WTC11 (cell line): Measurements from ENCODE around the gene NRXN3. TPM values are rescaled to one million over a fixed set of nuclear protein-coding genes. Genes with fewer than 3 reads are reported as not detected.

Experiments
- ATAC-seq: fragments of 200-7000 bp; cut with Tn5 transposase; 2 replicates; pipeline ENCODE4 v1.10.0; 2021; ENCODE audit warnings: mild to moderate bottlenecking, moderate library complexity
- CTCF ChIA-PET: fragments of 300-600 bp; sonication (Branson Sonifier 250); formaldehyde crosslinking; loops from one replicate; lab custom pipeline; 2021; ENCODE audit warnings: antibody characterized with exemption; lab: Charles Lee
- POLR2A ChIA-PET: fragments of 350-600 bp; sonication (Branson Sonifier 250); formaldehyde crosslinking; loops from one replicate; lab custom pipeline; 2021; ENCODE audit warnings: antibody characterized with exemption; lab: Charles Lee
- DNase-seq: peaks from one replicate; pipeline ENCODE4 v3.0.0; 2021; ENCODE audit warnings: low spot score
- H3K27ac Mint-ChIP-seq: 2 replicates; pipeline ENCODE4 v1.8.0; 2021; ENCODE audit warnings: mixed read lengths
- H3K27me3 Mint-ChIP-seq: 2 replicates; pipeline ENCODE4 v1.8.0; 2021; ENCODE audit warnings: low read depth, mild to moderate bottlenecking, moderate library complexity, mixed read lengths
- H3K36me3 Mint-ChIP-seq: 2 replicates; pipeline ENCODE4 v1.8.0; 2021; ENCODE audit warnings: mixed read lengths
- H3K4me1 Mint-ChIP-seq: 2 replicates; pipeline ENCODE4 v1.8.0; 2022; ENCODE audit warnings: mixed read lengths
- H3K4me3 Mint-ChIP-seq: 2 replicates; pipeline ENCODE4 v1.8.0; 2021; ENCODE audit warnings: mild to moderate bottlenecking, moderate library complexity, mixed read lengths
- H3K9me3 Mint-ChIP-seq: 2 replicates; pipeline ENCODE4 v1.8.0; 2021; ENCODE audit warnings: mixed read lengths
- CREM ChIP-seq: sonication (generic); formaldehyde crosslinking; IDR thresholded peaks from 2 replicates; pipeline ENCODE4 v1.8.1; 2022; ENCODE audit warnings: mild to moderate bottlenecking, missing genetic modification reagents, moderate library complexity
- E2F1 ChIP-seq: sonication (generic); formaldehyde crosslinking; IDR thresholded peaks from 2 replicates; pipeline ENCODE4 v1.8.0; 2022; ENCODE audit warnings: mild to moderate bottlenecking, missing genetic modification reagents
- ELF4 ChIP-seq: sonication (generic); formaldehyde crosslinking; IDR thresholded peaks from 2 replicates; pipeline ENCODE4 v1.8.1; 2022; ENCODE audit warnings: low read depth, mild to moderate bottlenecking, moderate library complexity, missing genetic modification reagents
- EMX1 ChIP-seq: fragments of 250-450 bp; sonication (Bioruptor Pico); IDR thresholded peaks from 2 replicates; pipeline ENCODE4 v1.8.0; 2021; ENCODE audit warnings: mild to moderate bottlenecking
- ETV6 ChIP-seq: sonication (generic); formaldehyde crosslinking; IDR thresholded peaks from 2 replicates; pipeline ENCODE4 v1.8.1; 2022; ENCODE audit warnings: mild to moderate bottlenecking, missing genetic modification reagents
- FOXJ3 ChIP-seq: sonication (generic); formaldehyde crosslinking; IDR thresholded peaks from 2 replicates; pipeline ENCODE4 v1.9.0; 2021; ENCODE audit warnings: missing genetic modification reagents, mild to moderate bottlenecking, borderline replicate concordance
- FOXK1 ChIP-seq: sonication (generic); formaldehyde crosslinking; IDR thresholded peaks from 2 replicates; pipeline ENCODE4 v1.8.0; 2022; ENCODE audit warnings: mild to moderate bottlenecking, moderate library complexity, missing genetic modification reagents
- GRHL2 ChIP-seq: fragments of 250-450 bp; sonication (Bioruptor Pico); IDR thresholded peaks from 2 replicates; pipeline ENCODE4 v1.8.0; 2022; ENCODE audit warnings: mild to moderate bottlenecking, moderate library complexity; ENCODE audit not compliant: insufficient replicate concordance, severe bottlenecking
- HMGA2 ChIP-seq: fragments of 250-450 bp; sonication (Bioruptor Pico); IDR thresholded peaks from 2 replicates; pipeline ENCODE4 v1.4.0; 2021; ENCODE audit warnings: mild to moderate bottlenecking, moderate library complexity
- IRF2 ChIP-seq: sonication (generic); formaldehyde crosslinking; IDR thresholded peaks from 2 replicates; pipeline ENCODE4 v1.8.0; 2022; ENCODE audit warnings: low read depth, missing genetic modification reagents, borderline replicate concordance
- JAZF1 ChIP-seq: fragments of 250-450 bp; sonication (Bioruptor Pico); IDR thresholded peaks from 2 replicates; pipeline ENCODE4 v1.9.0; 2021; ENCODE audit warnings: moderate library complexity, mild to moderate bottlenecking, inconsistent platforms
- KAT7 ChIP-seq: sonication (generic); formaldehyde crosslinking; IDR thresholded peaks from 2 replicates; pipeline ENCODE4 v1.8.1; 2023; ENCODE audit warnings: missing genetic modification reagents, mild to moderate bottlenecking, borderline replicate concordance
- MLX ChIP-seq: sonication (generic); formaldehyde crosslinking; IDR thresholded peaks from 2 replicates; pipeline ENCODE4 v1.8.1; 2023; ENCODE audit warnings: mild to moderate bottlenecking, missing genetic modification reagents, moderate library complexity
- MYBL2 ChIP-seq: sonication (generic); formaldehyde crosslinking; IDR thresholded peaks from 2 replicates; pipeline ENCODE4 v1.8.1; 2023; ENCODE audit warnings: mild to moderate bottlenecking, moderate library complexity, missing genetic modification reagents
- NFYB ChIP-seq: sonication (generic); formaldehyde crosslinking; conservative IDR thresholded peaks from 2 replicates; pipeline ENCODE4 v1.8.0; 2022; ENCODE audit warnings: low read depth, missing genetic modification reagents
- NR1H2 ChIP-seq: sonication (generic); formaldehyde crosslinking; IDR thresholded peaks from 2 replicates; pipeline ENCODE4 v1.9.0; 2021; ENCODE audit warnings: mild to moderate bottlenecking, moderate library complexity, missing genetic modification reagents
- PRRX2 ChIP-seq: fragments of 250-450 bp; sonication (Bioruptor Pico); IDR thresholded peaks from 2 replicates; pipeline ENCODE4 v1.8.0; 2021; ENCODE audit warnings: mild to moderate bottlenecking
- RELA ChIP-seq: sonication (generic); formaldehyde crosslinking; IDR thresholded peaks from 2 replicates; pipeline ENCODE4 v1.8.1; 2022; ENCODE audit warnings: missing genetic modification reagents, mild to moderate bottlenecking, borderline replicate concordance
- SOX15 ChIP-seq: fragments of 250-450 bp; sonication (Bioruptor Pico); IDR thresholded peaks from 2 replicates; pipeline ENCODE4 v1.9.0; 2021; ENCODE audit warnings: mild to moderate bottlenecking
- TEAD1 ChIP-seq: sonication (generic); formaldehyde crosslinking; IDR thresholded peaks from 2 replicates; pipeline ENCODE4 v1.8.0; 2022; ENCODE audit warnings: mild to moderate bottlenecking, missing genetic modification reagents
- TP53 ChIP-seq: sonication (generic); formaldehyde crosslinking; IDR thresholded peaks from 2 replicates; pipeline ENCODE4 v1.8.1; 2023; ENCODE audit warnings: mild to moderate bottlenecking, missing genetic modification reagents
- USF1 ChIP-seq: sonication (generic); formaldehyde crosslinking; IDR thresholded peaks from 2 replicates; pipeline ENCODE4 v1.8.0; 2022; ENCODE audit warnings: mild to moderate bottlenecking, missing genetic modification reagents
- ZBTB21 ChIP-seq: sonication (generic); formaldehyde crosslinking; IDR thresholded peaks from 2 replicates; pipeline ENCODE4 v1.8.1; 2023; ENCODE audit warnings: mild to moderate bottlenecking, missing genetic modification reagents, borderline replicate concordance
- ZBTB43 ChIP-seq: sonication (generic); formaldehyde crosslinking; IDR thresholded peaks from 2 replicates; pipeline ENCODE4 v1.8.1; 2023; ENCODE audit warnings: mild to moderate bottlenecking, missing genetic modification reagents
- ZNF121 ChIP-seq: sonication (generic); formaldehyde crosslinking; IDR thresholded peaks from 2 replicates; pipeline ENCODE4 v1.8.0; 2023; ENCODE audit warnings: missing genetic modification reagents
- ZNF219 ChIP-seq: sonication (generic); formaldehyde crosslinking; IDR thresholded peaks from 2 replicates; pipeline ENCODE4 v1.8.0; 2023; ENCODE audit warnings: missing genetic modification reagents, mild to moderate bottlenecking, borderline replicate concordance
- ZNF425 ChIP-seq: fragments of 250-450 bp; sonication (Bioruptor Pico); conservative IDR thresholded peaks from 2 replicates; pipeline ENCODE4 v1.9.0; 2021; ENCODE audit warnings: mild to moderate bottlenecking
- ZNF512 ChIP-seq: sonication (generic); formaldehyde crosslinking; IDR thresholded peaks from 2 replicates; pipeline ENCODE4 v1.8.1; 2022; ENCODE audit warnings: missing genetic modification reagents, borderline replicate concordance
- ZSCAN18 ChIP-seq: fragments of 250-450 bp; sonication (Bioruptor Pico); IDR thresholded peaks from 2 replicates; pipeline ENCODE4 v2.1.2; 2022; ENCODE audit warnings: mild to moderate bottlenecking, moderate library complexity
- total RNA-seq: library from RNA; stranded (reverse); gene quantifications from 3 replicates; pipeline ENCODE4 v1.2.3, GENCODE V29; 2021

The NRXN3 gene
- total RNA-seq, 1 experiment from 2014 or later, result 3.0 TPM

GRCh38 chr14:79833781-79834180, 1663.6 kb downstream of the NRXN3 start:
- Mint-ChIP-seq H3K4me1 (no peaks in the 10 kb centered on the region), H3K9me3 (peaks cover 14% of the 10 kb centered on the region), H3K27ac (no peak overlapping the region), H3K27me3 (no peaks in the 10 kb centered on the region), H3K36me3 (no peaks in the 10 kb centered on the region), H3K4me3 (no peak overlapping the region)
- ATAC-seq, result no peak
- no peak for DNase-seq
- POLR2A ChIA-PET, result no interaction called here
- no peak for TF ChIP-seq MLX
- no peak for TF ChIP-seq ETV6 (CRISPR knock-in tag)
- no peak for TF ChIP-seq NFYB
- no peak for TF ChIP-seq ZNF121 (CRISPR knock-in tag)
- TF ChIP-seq JAZF1 (CRISPR knock-in tag), result no peak
- TF ChIP-seq MYBL2 (CRISPR knock-in tag), result no peak
- no peak for TF ChIP-seq ELF4 (CRISPR knock-in tag)
- TF ChIP-seq ZNF219 (CRISPR knock-in tag), result no peak
- TF ChIP-seq TEAD1 (CRISPR knock-in tag), result no peak
- no peak for TF ChIP-seq EMX1 (CRISPR knock-in tag)
- no peak for TF ChIP-seq CREM (CRISPR knock-in tag)
- TF ChIP-seq ZSCAN18 (CRISPR knock-in tag), result no peak
- CTCF ChIA-PET, result interaction anchor here (0.7 kb wide), 1 partner anchor 24 kb away, joined by 3 read pairs; no protein-coding TSS in a partner anchor

GRCh38 chr14:79834868-79835267, 1664.7 kb downstream of the NRXN3 start:
- POLR2A ChIA-PET, result no interaction called here
- TF ChIP-seq ZNF512 (CRISPR knock-in tag), result no peak
- no peak for TF ChIP-seq HMGA2
- no peak for TF ChIP-seq ZNF425
- no peak for TF ChIP-seq E2F1 (CRISPR knock-in tag)
- no peak for TF ChIP-seq FOXJ3 (CRISPR knock-in tag)
- no peak for TF ChIP-seq SOX15
- TF ChIP-seq GRHL2 (CRISPR knock-in tag), result no peak
- no peak for TF ChIP-seq IRF2 (CRISPR knock-in tag)
- TF ChIP-seq ZBTB21 (CRISPR knock-in tag), result no peak
- no peak for TF ChIP-seq FOXK1 (CRISPR knock-in tag)
- TF ChIP-seq KAT7 (CRISPR knock-in tag), result no peak
- TF ChIP-seq PRRX2, result no peak
- no peak for TF ChIP-seq NR1H2 (CRISPR knock-in tag)
- TF ChIP-seq TP53 (CRISPR knock-in tag), result no peak
- TF ChIP-seq ZBTB43 (CRISPR knock-in tag), result no peak
- TF ChIP-seq JAZF1 (CRISPR knock-in tag), result no peak
- TF ChIP-seq USF1 (CRISPR knock-in tag), result no peak
- TF ChIP-seq RELA (CRISPR knock-in tag), result no peak

More at GRCh38 chr14:79834868-79835267, 1664.7 kb downstream of the NRXN3 start:
- H3K4me1 Mint-ChIP-seq, result no peaks in the 10 kb centered on the region
- H3K36me3 Mint-ChIP-seq, result peaks cover 3% of the 10 kb centered on the region; the same call in 1 of the 2 replicates
- peaks cover 15% of the 10 kb centered on the region for H3K9me3 Mint-ChIP-seq
- no peak overlapping the region for H3K4me3 Mint-ChIP-seq
- CTCF ChIA-PET, result no interaction called here
- H3K27me3 Mint-ChIP-seq, result no peaks in the 10 kb centered on the region
- DNase-seq (no peak), ATAC-seq (no peak)
- H3K27ac Mint-ChIP-seq, result no peak overlapping the region
